ENCODE data around the gene C12orf75.
"Not testable (repeated sequence)": the region's sequence is repeated elsewhere in the genome, so short reads cannot be mapped to it uniquely, and the experiment has no call there.

Gene C12orf75

DNA sequence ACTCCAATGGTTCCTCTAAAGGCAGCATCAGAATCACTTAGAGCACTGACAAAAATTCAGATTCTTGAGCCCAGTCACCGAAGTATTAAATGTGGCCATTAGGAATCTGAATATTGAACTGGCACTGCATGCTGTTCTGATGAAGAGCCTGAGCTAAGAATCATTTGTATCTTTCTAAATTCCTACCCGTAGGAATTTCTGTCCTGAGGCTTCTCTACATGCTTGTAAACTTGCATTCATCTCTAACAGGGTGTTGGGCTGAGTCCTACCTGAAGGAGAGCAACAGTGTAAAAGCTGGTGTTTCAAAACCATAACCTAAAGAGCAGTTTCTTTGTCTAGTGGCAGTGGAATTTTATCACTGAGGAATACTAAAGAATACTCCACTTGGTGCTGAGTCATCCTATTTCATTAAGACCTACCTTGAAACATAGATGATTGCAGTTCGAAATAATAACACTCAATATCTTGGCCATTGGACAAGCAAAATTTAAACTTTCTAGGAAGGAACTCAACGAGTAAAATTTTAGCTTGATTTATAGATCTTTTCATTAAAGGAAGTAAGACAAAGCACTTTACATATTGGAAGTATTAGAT is 35.5 kb upstream of the C12orf75 start:
- Histone ChIP-seq H3K9me3 (ENCODE audit: low read length) (no peaks in the 10 kb centered on the region), H3K4me1 (ENCODE audit: insufficient read depth, low read length) (no peaks in the 10 kb centered on the region), H3K27ac (ENCODE audit: low read depth, low read length) (no peak overlapping the region), H3K9ac (ENCODE audit: low read length) (no peak overlapping the region), H3K36me3 (ENCODE audit: insufficient read depth, low read length) (no peaks in the 10 kb centered on the region), H3K27me3 (ENCODE audit: control insufficient read depth in 1 of 2, insufficient read depth in 2 of 2, low read length in 2 of 2) (no peaks in the 10 kb centered on the region), H3K4me3 (ENCODE audit: low read depth in 1 of 2, low read length in 2 of 2) (no peak overlapping the region)

DNA sequence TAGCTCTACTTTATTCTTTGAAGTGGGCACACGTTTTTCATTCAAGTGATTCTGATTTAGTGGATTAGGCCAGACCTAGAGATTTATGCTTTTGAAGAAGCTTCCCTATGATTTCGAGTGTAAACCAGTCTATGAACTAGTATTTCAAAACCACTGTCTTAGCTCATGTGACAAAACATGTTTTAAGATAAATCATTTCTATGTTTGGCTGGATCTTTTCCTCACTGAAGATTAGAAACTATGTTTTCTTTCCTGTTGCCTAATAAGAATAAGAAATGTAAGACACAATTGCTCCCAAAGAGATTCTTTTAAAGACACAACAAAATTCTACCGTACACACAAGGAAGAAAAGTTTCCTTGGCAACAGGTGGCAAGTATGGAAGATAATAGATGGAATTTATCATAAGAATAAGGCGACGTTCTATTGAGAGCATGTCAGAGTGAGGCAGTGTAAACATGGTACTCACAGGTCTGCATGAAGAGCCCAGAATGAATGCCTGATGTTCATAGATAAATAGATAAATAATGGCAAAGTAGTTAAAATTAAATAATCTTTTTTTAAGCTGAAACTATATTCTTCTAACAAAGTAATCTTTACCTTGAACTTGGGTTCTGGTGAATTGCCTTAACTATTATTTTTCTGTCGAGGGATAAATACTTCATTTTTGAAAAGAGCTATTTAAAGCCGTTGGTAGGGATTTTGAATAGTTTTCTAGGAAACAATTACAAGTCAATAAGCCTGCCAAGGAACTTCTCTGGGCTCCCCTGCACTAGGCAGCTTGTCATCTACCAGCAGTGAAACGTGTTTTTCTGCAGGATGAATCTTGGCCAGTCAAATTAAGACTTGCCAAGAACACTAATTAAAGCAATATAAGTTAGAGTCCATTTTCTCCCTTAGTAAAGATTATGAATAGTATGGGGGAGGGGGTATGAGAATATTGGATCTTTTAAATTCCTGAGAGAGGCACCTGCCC is 34.1 kb upstream of the C12orf75 start:
- no peaks in the 10 kb centered on the region for H3K36me3 ChIP-seq (ENCODE audit: insufficient read depth, low read length)
- no peaks in the 10 kb centered on the region for H3K4me1 ChIP-seq (ENCODE audit: insufficient read depth, low read length)
- no peaks in the 10 kb centered on the region for H3K9me3 ChIP-seq (ENCODE audit: low read length)
- no peak overlapping the region for H3K4me3 ChIP-seq (ENCODE audit: low read depth in 1 of 2, low read length in 2 of 2)
- H3K27ac ChIP-seq (ENCODE audit: low read depth, low read length) = no peak overlapping the region
- H3K9ac ChIP-seq (ENCODE audit: low read length) = no peak overlapping the region
- no peaks in the 10 kb centered on the region for H3K27me3 ChIP-seq (ENCODE audit: control insufficient read depth in 1 of 2, insufficient read depth in 2 of 2, low read length in 2 of 2)

DNA sequence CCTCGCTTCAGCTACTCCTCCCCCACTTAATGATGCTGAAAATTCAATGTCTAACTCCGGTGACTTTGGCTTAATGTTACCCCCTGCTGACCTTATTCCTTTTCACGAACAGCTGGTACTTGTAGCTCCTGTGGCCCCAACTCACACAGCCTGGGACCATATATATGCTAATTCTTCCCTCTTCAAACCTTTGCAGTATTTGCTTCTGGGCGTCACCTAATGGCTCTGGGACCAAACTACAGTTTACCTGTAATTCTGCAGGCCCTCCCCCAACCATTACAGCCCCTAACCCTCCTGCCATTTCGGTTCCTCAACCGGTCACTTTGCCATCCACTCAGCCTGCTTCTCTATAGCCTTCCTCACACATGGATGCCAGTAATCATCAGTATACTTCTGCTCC is 29.6 kb upstream of the C12orf75 start:
- Histone ChIP-seq H3K4me3 (ENCODE audit: low read depth in 1 of 2, low read length in 2 of 2) (no peak overlapping the region), H3K27ac (ENCODE audit: low read depth, low read length) (no peak overlapping the region), H3K9ac (ENCODE audit: low read length) (no peak overlapping the region), H3K4me1 (ENCODE audit: insufficient read depth, low read length) (no peaks in the 10 kb centered on the region), H3K36me3 (ENCODE audit: insufficient read depth, low read length) (no peaks in the 10 kb centered on the region), H3K9me3 (ENCODE audit: low read length) (no peaks in the 10 kb centered on the region), H3K27me3 (ENCODE audit: control insufficient read depth in 1 of 2, insufficient read depth in 2 of 2, low read length in 2 of 2) (no peaks in the 10 kb centered on the region)

DNA sequence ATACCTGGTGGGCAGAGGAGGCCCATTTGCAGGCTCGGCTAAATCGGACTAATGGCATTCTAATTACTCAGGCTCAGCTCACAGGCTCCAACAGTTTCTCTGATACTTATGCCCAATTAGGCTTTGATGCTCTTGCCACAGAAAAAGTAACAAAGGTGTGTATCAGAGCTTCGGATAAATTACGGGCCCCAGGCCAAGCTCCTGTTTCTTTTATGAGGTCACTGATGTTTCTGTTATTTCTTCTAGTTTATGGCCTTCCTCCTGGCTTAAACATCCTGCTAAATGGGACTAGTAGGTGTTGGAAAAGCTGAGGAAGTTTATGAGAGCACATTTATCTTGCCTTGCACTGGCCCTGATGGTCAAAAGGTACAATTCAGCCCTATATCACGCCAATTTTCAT is 28.8 kb upstream of the C12orf75 start:
- H3K4me1 ChIP-seq (ENCODE audit: insufficient read depth, low read length) = no peaks in the 10 kb centered on the region
- no peaks in the 10 kb centered on the region for H3K27me3 ChIP-seq (ENCODE audit: control insufficient read depth in 1 of 2, insufficient read depth in 2 of 2, low read length in 2 of 2)
- H3K27ac ChIP-seq (ENCODE audit: low read depth, low read length) = no peak overlapping the region
- no peaks in the 10 kb centered on the region for H3K9me3 ChIP-seq (ENCODE audit: low read length)
- H3K9ac ChIP-seq (ENCODE audit: low read length) = no peak overlapping the region
- no peaks in the 10 kb centered on the region for H3K36me3 ChIP-seq (ENCODE audit: insufficient read depth, low read length)
- H3K4me3 ChIP-seq (ENCODE audit: low read depth in 1 of 2, low read length in 2 of 2) = no peak overlapping the region

DNA sequence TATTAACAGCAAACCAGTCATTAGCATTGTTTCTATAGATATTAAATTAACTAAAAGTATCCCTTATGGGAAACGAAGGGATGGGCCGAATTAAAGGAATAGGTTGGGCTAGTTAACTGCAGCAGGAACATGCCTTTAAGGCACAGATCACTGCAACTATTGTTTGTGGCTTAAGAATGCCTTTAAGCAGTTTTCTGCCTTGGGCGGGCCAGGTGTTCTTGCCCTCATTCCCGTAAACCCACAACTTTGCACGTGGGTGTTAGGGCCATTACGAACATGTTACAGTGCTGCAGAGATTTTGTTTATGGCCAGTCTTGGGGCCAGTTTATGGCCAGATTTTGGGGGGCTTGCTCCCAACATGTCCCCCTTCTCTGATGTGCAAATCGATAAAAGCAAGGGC is 27.5 kb upstream of the C12orf75 start:
- H3K9ac ChIP-seq (ENCODE audit: low read length); H3K27ac ChIP-seq (ENCODE audit: low read depth, low read length); H3K4me3 ChIP-seq (ENCODE audit: low read depth in 1 of 2, low read length in 2 of 2); H3K9me3 ChIP-seq (ENCODE audit: low read length); H3K27me3 ChIP-seq (ENCODE audit: control insufficient read depth in 1 of 2, insufficient read depth in 2 of 2, low read length in 2 of 2); H3K4me1 ChIP-seq (ENCODE audit: insufficient read depth, low read length); H3K36me3 ChIP-seq (ENCODE audit: insufficient read depth, low read length): not testable (repeated sequence)

DNA sequence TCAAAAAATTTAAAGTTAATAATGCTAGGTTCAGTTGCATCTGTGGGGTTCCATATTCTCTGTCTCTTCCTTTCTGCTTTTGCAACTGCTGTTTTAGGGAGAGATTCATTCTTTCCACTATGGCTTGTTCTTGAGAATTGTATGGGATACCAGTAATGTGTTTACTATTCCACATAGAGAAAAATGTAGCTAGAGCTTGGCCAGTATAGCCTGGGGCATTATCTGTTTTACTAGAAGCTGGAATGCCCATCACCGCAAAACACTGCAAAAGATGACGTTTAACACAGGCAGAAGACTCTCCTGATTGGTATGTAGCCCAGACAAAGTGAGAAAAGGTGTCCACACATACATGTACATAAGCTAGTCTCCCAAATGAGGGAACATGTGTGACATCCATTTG is 25.9 kb upstream of the C12orf75 start:
- not testable (repeated sequence) for H3K9ac ChIP-seq (ENCODE audit: low read length); H3K27me3 ChIP-seq (ENCODE audit: control insufficient read depth in 1 of 2, insufficient read depth in 2 of 2, low read length in 2 of 2); H3K27ac ChIP-seq (ENCODE audit: low read depth, low read length); H3K9me3 ChIP-seq (ENCODE audit: low read length); H3K4me1 ChIP-seq (ENCODE audit: insufficient read depth, low read length); H3K36me3 ChIP-seq (ENCODE audit: insufficient read depth, low read length); H3K4me3 ChIP-seq (ENCODE audit: low read depth in 1 of 2, low read length in 2 of 2)

DNA sequence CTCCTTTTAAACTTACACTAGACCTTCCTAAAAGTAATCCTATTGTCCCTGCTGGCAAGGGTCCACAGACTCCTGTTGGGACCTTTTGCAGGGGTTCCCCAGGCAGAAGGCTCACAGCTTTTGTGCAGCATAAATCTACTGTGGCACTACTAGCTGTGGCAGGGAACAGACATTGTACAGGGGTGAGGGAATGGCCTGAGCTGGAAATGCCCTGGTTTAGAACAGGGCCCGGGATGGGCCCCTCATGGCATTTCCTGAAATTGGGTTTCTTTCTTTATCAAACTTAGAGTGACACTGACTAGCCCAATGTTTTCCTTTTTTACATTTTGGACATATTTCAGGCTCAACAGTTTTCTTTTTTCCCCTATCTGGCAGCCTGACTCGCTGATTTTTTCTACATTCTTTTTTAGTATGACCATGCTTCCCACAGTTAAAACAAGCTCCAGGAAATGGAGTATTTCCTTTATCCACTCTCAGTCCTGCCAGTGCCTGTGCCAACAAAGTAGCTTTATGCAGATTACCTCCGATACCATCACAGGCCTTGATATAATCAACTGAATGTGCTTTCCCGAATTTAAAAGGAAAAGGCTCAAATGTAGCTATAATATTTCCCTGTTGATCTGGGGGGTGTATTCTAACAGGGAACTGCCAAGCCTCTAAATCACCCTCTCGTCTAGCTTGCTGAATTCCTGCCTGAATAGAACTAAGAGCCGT is 22.7 kb upstream of the C12orf75 start:
- H3K9ac ChIP-seq (ENCODE audit: low read length); H3K4me3 ChIP-seq (ENCODE audit: low read depth in 1 of 2, low read length in 2 of 2); H3K4me1 ChIP-seq (ENCODE audit: insufficient read depth, low read length); H3K36me3 ChIP-seq (ENCODE audit: insufficient read depth, low read length); H3K27me3 ChIP-seq (ENCODE audit: control insufficient read depth in 1 of 2, insufficient read depth in 2 of 2, low read length in 2 of 2); H3K9me3 ChIP-seq (ENCODE audit: low read length); H3K27ac ChIP-seq (ENCODE audit: low read depth, low read length): not testable (repeated sequence)

DNA sequence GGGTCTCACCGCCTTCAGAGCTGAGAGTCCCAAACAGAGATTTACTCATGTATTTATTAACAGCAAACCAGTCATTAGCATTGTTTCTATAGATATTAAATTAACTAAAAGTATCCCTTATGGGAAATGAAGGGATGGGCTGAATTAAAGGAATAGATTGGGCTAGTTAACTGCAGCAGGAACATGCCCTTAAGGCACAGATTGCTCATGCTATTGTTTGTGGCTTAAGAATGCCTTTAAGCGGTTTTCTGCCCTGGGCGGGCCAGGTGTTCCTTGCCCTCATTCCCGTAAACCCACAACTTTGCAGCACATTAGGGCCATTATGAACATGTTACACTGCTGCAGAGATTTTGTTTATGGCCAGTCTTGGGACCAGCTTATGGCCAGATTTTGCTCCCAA is 21.7 kb upstream of the C12orf75 start:
- H3K9me3 ChIP-seq (ENCODE audit: low read length); H3K36me3 ChIP-seq (ENCODE audit: insufficient read depth, low read length); H3K27me3 ChIP-seq (ENCODE audit: control insufficient read depth in 1 of 2, insufficient read depth in 2 of 2, low read length in 2 of 2); H3K4me1 ChIP-seq (ENCODE audit: insufficient read depth, low read length); H3K9ac ChIP-seq (ENCODE audit: low read length); H3K27ac ChIP-seq (ENCODE audit: low read depth, low read length); H3K4me3 ChIP-seq (ENCODE audit: low read depth in 1 of 2, low read length in 2 of 2): not testable (repeated sequence)

DNA sequence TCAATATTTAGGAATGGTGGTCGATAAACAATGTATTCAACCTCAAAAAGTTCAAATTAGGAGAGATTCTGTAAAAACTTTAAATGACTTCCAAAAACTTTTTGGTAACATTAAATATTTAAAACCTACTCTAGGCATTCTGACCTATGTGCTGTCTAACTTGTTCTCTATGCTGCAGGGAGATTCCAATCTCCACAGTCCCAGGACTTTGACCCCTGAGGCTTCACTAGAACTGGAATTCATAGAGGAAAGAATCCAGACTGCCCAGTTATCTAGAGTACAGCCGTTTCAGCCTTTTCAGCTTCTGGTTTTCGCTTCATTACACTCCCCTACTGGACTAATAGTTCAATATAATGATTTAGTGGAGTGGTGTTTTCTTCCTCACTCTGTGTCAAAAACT is 21.1 kb upstream of the C12orf75 start:
- not testable (repeated sequence) for H3K9ac ChIP-seq (ENCODE audit: low read length); H3K36me3 ChIP-seq (ENCODE audit: insufficient read depth, low read length); H3K9me3 ChIP-seq (ENCODE audit: low read length); H3K27me3 ChIP-seq (ENCODE audit: control insufficient read depth in 1 of 2, insufficient read depth in 2 of 2, low read length in 2 of 2); H3K27ac ChIP-seq (ENCODE audit: low read depth, low read length); H3K4me1 ChIP-seq (ENCODE audit: insufficient read depth, low read length); H3K4me3 ChIP-seq (ENCODE audit: low read depth in 1 of 2, low read length in 2 of 2)

DNA sequence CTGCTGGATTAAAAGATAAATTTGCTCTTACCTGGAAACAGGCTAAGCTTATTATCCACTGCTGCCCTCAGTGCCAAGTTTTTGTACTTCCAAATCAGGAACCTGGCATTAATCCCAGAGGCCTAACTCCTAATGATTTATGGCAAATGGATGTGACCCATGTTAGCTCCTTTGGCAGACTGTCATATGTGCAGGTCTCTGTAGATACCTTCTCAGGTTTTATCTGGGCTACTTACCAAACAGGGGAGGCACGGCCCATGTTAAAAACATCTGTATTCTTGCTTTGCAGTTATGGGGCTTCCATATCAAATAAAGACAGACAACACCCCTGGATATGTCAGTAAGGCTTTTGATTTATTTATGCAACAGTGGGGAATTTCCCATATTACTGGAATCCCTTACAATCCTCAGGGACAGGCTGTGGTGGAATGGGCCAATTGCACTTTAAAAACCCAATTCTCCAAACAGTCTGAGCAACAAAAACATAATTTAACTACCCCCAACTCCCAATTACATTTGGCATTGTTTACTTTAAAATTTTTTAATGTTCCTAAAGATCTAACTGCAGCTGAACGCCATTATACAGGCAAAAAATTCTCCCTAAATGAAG is 19.9 kb upstream of the C12orf75 start:
- H3K9me3 ChIP-seq (ENCODE audit: low read length); H3K36me3 ChIP-seq (ENCODE audit: insufficient read depth, low read length); H3K4me1 ChIP-seq (ENCODE audit: insufficient read depth, low read length); H3K4me3 ChIP-seq (ENCODE audit: low read depth in 1 of 2, low read length in 2 of 2); H3K27me3 ChIP-seq (ENCODE audit: control insufficient read depth in 1 of 2, insufficient read depth in 2 of 2, low read length in 2 of 2); H3K9ac ChIP-seq (ENCODE audit: low read length); H3K27ac ChIP-seq (ENCODE audit: low read depth, low read length): not testable (repeated sequence)

DNA sequence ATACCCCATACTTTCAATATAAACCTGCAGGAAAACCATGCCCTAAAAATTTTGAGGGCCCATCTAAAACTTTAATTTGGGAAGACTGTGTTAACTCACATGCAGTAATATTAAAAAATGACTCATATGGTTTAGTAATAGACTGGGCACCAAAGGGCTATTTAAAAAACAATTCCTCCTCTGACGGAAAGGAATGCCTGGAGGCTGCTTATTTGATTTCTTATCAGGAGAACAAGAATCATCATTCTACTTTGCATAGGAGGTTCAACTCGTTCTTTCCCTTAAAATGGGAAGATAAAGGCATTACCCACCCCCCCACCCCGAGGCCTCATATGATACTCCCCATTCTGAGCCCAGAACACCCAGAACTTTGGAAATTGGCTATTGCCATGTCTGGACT is 18.6 kb upstream of the C12orf75 start:
- not testable (repeated sequence) for H3K9me3 ChIP-seq (ENCODE audit: low read length); H3K4me3 ChIP-seq (ENCODE audit: low read depth in 1 of 2, low read length in 2 of 2); H3K27ac ChIP-seq (ENCODE audit: low read depth, low read length); H3K27me3 ChIP-seq (ENCODE audit: control insufficient read depth in 1 of 2, insufficient read depth in 2 of 2, low read length in 2 of 2); H3K9ac ChIP-seq (ENCODE audit: low read length); H3K4me1 ChIP-seq (ENCODE audit: insufficient read depth, low read length); H3K36me3 ChIP-seq (ENCODE audit: insufficient read depth, low read length)

Data from muscle layer of colon (tissue), 2 donors.